HuH-7.5 (cell line): ENCODE results near the gene CLEC1B.
"Not testable (repeated sequence)": the region's sequence is repeated elsewhere in the genome, so short reads cannot be mapped to it uniquely, and the experiment has no call there.

Source experiments
- DNase-seq: peaks from one replicate; pipeline ENCODE4 v3.0.0; 2011; ENCODE audit warnings: low spot score

Gene CLEC1B

DNA sequence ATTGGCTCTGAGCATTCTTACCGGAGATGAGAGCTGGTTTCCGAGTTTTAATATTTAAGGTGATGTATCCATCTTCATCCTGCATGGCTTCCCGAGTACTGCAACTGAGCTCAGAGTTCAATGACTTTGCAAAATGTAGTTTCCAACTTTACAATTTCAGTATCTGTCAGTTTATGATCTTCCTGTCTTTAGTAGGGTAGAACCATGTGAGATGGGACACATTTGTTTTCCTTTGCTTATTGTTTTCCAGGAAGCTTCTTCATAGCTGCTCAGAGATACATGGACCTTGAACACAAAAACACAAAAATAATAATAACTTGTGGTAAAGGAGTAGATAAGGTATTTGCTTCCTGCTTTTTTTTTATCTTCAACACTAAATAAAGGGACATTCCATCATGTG, at the start of gene CLEC1B:
CLEC1B (minus strand) TSS at position 106 of the 400 bp plus-strand sequence; CDS start at position 85, 21 bp downstream.
- no peak for DNase-seq

DNA sequence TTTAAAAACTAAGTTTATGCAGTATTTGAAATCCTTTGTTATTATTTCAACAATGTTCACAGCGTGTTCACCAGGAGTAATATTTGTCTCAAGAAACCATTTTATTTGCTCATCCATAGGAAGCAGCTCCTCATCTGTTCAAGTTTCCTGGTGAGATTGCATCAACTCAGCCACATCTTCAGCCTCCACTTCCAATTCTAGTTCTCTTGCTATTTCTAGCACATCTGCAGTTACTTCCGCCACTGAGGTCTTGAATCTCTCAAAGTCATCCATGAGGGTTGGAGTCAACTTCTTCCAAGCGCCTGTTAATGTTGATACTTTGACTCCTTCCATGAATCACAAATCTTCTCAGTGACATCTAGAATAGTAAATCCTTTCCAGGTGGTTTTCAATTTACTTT, 49.6 kb upstream of the CLEC1B start:
- DNase-seq = no peak

DNA sequence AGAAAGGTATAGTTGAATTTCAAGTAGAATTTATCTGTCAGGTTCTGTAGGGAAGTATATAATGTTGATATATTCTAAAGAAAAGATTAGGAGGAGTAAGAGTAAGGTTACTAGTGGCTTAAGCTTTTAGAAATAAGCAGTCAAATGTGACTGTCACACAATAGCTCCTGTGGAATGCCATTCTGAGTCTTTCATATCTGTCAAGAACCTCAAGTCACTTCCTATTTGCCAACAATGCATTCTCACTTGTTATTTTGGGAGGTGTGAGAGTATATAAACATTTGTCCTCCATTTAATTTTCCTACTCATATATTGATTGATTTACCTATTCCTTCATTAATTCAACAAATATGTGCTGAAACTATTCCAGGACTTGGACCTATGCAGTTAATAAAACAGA, 43.2 kb upstream of the CLEC1B start:
- DNase-seq = no peak

DNA sequence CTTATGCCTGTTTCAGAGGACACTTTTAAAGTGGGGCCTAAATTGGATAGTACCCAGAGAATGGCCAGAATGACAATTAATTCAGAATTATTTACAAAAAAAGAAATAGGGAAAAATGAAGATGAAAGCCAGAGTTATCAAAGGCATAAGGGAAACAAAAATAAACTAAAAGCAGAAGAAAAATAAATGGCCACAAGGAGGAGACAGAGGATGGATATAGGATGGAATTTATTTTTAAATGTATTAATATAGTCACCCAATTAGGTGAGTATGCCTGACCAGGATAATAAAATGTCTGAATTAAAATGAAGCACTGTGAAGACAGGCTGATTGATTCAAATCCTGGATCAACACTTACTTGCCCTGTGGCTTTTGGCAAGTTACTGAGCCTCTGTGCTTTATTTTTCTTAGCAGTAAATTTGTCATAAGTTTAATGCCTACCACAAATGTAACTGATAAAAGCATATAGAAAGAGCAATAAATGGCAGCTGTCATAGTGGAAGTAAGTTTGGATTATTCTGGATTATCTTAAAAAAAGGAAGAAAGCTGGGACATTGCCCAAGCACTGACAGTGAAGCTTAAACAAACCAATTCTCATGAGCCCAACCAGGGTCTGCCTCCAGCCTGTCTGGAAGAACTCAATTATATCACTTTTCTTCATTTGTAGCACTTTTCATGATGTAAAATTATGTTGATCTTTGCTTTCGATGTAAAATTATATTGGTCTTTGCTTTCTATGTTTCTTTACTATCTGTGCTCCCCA, 35.0 kb upstream of the CLEC1B start:
- DNase-seq = no peak

GRCh38 chr12:10031771-10032175, 32.9 kb upstream of the CLEC1B start:
- DNase-seq = no peak

DNA sequence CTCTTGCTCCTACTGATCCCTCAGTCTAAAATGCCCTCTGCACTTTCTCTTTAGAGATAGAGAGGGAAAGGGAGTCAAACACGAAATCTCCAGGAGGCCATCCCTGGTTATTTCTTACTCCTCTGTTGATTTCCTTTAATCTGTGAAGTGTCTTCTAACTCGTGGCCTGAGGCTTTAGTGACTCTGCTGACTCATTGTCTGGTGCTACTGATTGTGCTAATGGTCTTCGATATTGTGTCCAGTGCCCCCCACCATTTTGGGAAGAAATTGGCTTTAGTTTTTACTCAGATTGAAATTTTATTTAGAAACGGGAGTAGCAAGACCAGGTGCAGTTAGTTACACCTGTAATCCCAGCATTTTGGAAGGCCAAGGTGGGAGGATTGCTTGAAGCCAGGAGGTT, 32.4 kb upstream of the CLEC1B start:
- no peak for DNase-seq

GRCh38 chr12:10030446-10030845, 31.5 kb upstream of the CLEC1B start, which contains the start of gene CLEC9A:
TSS of gene CLEC9A (plus strand) at chr12:10030682. CDS start at chr12:10052688, 22,006 bp downstream.
- DNase-seq = no peak

DNA sequence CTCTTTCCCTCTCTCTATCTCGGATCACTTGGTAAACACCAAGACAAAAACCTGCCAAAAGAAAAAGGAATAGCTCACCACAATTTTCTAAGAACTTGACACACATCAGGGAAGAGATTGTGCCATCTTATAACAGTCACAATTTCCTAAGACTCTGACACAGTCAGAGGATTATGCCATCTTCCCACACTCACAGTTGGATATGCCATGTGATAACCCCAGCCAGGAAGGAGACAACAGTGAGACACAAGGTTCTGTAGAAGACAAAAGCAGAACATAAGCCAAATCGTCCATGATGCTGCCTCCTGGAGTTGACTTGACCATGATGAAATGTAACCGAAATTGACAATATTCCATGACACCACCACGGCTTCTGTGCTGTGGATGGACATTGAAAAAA, 28.8 kb upstream of the CLEC1B start:
- no peak for DNase-seq

GRCh38 chr12:10027311-10027710, 28.4 kb upstream of the CLEC1B start:
- DNase-seq = no peak

DNA sequence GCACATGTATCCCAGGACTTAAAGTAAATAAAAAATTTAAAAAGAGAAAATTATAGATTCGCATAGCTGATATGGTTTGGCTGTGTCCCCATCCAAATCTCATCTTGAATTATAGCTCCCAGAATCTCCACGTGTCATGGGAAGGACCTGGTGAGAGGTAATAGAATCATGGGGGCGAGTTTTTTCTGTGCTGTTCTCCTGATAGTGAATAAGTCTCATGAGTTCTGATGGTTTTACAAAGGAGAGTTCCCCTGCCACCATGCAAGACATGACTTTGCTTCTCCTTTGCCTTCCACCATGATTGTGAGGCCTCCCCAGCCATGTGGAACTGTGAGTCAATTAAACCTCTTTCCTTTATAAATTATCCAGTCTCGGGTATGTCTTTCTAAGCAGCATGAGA, 27.7 kb upstream of the CLEC1B start:
- not testable (repeated sequence) for DNase-seq

GRCh38 chr12:10025236-10025635, 26.3 kb upstream of the CLEC1B start:
- DNase-seq = no peak

- no peak for DNase-seq
These were observed 22.4 kb upstream of the CLEC1B start for GRCh38 chr12:10021342-10021741.

DNA sequence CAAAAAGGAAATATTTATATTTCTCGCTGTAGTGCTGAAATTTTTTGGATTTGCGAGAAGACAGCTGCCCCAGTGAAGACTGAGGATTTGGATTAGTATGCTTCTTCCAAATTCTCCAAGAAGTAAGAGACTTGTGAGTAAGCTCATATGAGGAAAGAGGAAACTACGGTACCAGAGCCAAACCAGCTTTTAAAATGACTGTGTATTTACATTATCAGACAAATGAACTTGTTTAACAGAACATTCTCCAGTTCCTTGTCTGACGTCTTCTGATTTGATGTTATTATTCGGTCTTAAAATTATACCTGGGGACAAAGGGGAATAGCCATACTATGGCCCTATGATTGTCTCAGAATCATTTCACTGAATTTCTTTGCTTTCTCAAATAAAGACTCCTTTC, 19.5 kb upstream of the CLEC1B start:
- no peak for DNase-seq

- DNase-seq = no peak
These were observed 18.0 kb upstream of the CLEC1B start for GRCh38 chr12:10016881-10017280.

GRCh38 chr12:10015450-10015849, 16.5 kb upstream of the CLEC1B start:
- DNase-seq = no peak

DNA sequence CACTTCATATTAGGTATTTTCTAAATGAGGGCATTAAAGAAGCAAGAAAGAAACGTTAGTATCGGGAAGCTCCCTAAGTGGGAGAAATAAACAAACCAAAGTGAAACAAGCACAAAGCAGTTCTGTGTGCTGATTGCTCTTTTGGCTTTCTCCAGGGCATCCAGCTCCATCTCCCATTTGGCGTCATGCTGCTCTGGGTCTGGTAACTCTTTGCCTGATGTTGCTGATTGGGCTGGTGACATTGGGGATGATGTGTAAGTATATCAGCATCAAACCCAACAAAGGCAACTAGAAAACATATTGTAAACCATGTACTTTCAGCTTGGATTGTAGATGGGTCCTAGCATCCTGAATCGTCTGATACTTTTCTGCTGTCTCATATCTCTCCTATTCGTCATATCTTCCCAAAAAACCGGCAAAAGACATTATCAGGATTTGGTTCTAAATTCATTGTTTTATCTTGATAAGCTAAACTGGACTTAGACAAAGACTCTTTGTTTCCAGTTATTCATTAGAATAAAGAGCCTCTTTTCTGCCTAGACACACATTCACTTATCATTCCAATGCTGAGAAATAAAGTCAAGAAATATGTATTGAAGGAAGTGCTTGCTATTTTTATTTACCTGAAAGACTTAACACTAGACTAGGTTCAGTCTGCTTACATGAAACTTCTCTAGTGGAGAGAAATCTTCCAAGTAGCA, 13.9 kb upstream of the CLEC1B start:
- DNase-seq = no peak

DNA sequence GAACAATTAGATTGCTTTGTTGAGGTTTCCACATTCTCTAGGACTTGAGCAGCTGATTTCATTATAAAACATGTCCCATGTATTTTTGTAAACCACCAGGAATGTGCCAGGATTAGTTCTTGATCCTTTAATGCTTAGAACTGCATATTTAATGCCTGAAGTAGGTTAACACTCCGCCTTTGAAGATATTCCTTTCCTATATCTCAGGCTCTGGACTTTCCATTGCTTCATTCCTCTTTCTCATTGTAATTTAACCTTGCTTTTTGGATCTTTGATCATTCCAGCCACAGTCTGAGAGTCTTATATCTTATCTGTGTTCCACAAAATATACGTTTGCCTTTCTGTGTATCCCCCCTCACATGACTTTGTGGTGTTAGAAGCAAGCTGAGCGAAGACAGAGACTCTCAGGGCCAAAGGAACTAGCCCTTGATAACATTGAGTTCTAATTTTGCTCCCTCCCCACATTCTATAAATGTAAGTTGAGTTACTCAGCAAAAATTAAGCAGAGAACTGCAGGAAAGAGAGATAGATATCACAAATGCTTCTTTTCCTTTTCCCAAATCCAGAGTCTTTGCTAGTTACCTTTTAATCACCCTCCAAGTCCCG, 2.4 kb upstream of the CLEC1B start:
- DNase-seq = no peak

DNA sequence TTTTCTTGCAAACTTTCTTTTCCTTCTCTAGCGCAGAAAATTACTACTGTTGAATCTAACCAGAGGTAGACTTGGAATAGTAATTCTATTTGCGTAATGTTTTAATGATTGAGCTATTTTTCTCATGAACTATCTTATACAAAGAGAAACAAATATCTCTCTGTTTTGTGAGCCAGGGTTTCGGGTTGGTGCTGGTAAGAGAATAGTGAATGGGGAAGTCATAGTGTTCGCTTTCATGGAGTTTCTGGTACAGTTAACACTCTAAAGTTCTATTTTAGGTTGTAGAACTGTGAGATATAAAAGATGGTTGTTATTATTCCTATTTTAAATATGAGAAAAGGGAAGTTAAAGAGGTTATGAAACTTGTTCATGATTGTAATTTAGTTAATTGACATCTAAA, 6.6 kb downstream of the CLEC1B start:
- no peak for DNase-seq

GRCh38 chr12:9991876-9992275, 7.0 kb downstream of the CLEC1B start:
- no peak for DNase-seq

DNA sequence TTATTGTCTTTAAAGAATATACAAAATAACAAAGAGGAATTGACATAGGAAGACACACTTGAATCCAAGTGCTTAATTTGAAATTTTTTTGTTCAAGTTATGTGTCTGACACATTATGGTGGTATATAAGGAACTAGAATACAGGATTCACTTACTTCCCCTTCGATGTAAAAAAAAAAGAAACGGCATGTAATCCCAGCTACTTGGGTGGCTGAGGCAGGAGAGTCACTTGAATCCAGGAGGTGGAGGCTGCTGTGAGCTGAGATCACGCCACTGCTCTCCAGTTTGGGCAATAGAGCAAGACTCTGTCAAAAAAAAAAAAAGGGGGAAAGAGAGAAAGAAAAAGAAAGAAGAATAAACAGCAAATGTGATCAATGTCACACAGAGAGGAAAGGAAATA, 18.8 kb downstream of the CLEC1B start:
- no peak for DNase-seq

- DNase-seq = no peak
These were observed 21.0 kb downstream of the CLEC1B start for GRCh38 chr12:9977916-9978315.

GRCh38 chr12:9976626-9977025, 22.3 kb downstream of the CLEC1B start:
- DNase-seq = not testable (repeated sequence)

GRCh38 chr12:9975614-9976013, 23.3 kb downstream of the CLEC1B start:
- DNase-seq = no peak
